ENCODE measurements around the gene MAMDC2.

The MAMDC2 gene

GRCh38 chr9:70205366-70206020, 161.8 kb downstream of the MAMDC2 start:
- no peak overlapping the region for H3K4me3 ChIP-seq (ENCODE audit: low read depth, low read length)
- DNase-seq (ENCODE audit: low read depth), result no peak
- TF ChIP-seq POLR2A (IDR thresholded peaks at IDR 0.05; ENCODE audit: extremely low read depth, insufficient read length) (no peak), CTCF (IDR thresholded peaks at IDR 0.05; ENCODE audit: low read depth, low read length) (no peak), MAX (IDR thresholded peaks at IDR 0.05; ENCODE audit: low read depth, low read length) (no peak), MYC (IDR thresholded peaks at IDR 0.05; ENCODE audit: low read depth, low read length) (no peak)

- no peak for TF ChIP-seq MYC (IDR thresholded peaks at IDR 0.05; ENCODE audit: low read depth, low read length)
- TF ChIP-seq CTCF (IDR thresholded peaks at IDR 0.05; ENCODE audit: low read depth, low read length), result no peak
- TF ChIP-seq POLR2A (IDR thresholded peaks at IDR 0.05; ENCODE audit: extremely low read depth, insufficient read length), result no peak
- TF ChIP-seq MAX (IDR thresholded peaks at IDR 0.05; ENCODE audit: low read depth, low read length), result no peak
- no peak for DNase-seq (ENCODE audit: low read depth)
- no peak overlapping the region for H3K4me3 ChIP-seq (ENCODE audit: low read depth, low read length)
Measured at GRCh38 chr9:70217029-70217428, 173.4 kb downstream of the MAMDC2 start.

- no peak overlapping the region for H3K4me3 ChIP-seq (ENCODE audit: low read depth, low read length)
- TF ChIP-seq POLR2A (IDR thresholded peaks at IDR 0.05; ENCODE audit: extremely low read depth, insufficient read length), result no peak
- TF ChIP-seq MAX (IDR thresholded peaks at IDR 0.05; ENCODE audit: low read depth, low read length), result no peak
- no peak for TF ChIP-seq MYC (IDR thresholded peaks at IDR 0.05; ENCODE audit: low read depth, low read length)
- no peak for TF ChIP-seq CTCF (IDR thresholded peaks at IDR 0.05; ENCODE audit: low read depth, low read length)
- DNase-seq (ENCODE audit: low read depth), result no peak
Measured at GRCh38 chr9:70218767-70219166, 175.1 kb downstream of the MAMDC2 start.

- TF ChIP-seq MYC (IDR thresholded peaks at IDR 0.05; ENCODE audit: low read depth, low read length), result no peak
- TF ChIP-seq CTCF (IDR thresholded peaks at IDR 0.05; ENCODE audit: low read depth, low read length), result no peak
- TF ChIP-seq MAX (IDR thresholded peaks at IDR 0.05; ENCODE audit: low read depth, low read length), result no peak
- TF ChIP-seq POLR2A (IDR thresholded peaks at IDR 0.05; ENCODE audit: extremely low read depth, insufficient read length), result no peak
- DNase-seq (ENCODE audit: low read depth), result no peak
Measured at GRCh38 chr9:70220216-70220615, 176.6 kb downstream of the MAMDC2 start.

GRCh38 chr9:70222354-70222753, 178.7 kb downstream of the MAMDC2 start:
- DNase-seq (ENCODE audit: low read depth), result no peak
- no peak for TF ChIP-seq CTCF (IDR thresholded peaks at IDR 0.05; ENCODE audit: low read depth, low read length)
- no peak for TF ChIP-seq POLR2A (IDR thresholded peaks at IDR 0.05; ENCODE audit: extremely low read depth, insufficient read length)
- TF ChIP-seq MAX (IDR thresholded peaks at IDR 0.05; ENCODE audit: low read depth, low read length), result no peak
- TF ChIP-seq MYC (IDR thresholded peaks at IDR 0.05; ENCODE audit: low read depth, low read length), result no peak
- H3K4me3 ChIP-seq (ENCODE audit: low read depth, low read length), result no peak overlapping the region

More at GRCh38 chr9:70220216-70220615, 176.6 kb downstream of the MAMDC2 start:
- H3K4me3 ChIP-seq (ENCODE audit: low read depth, low read length), result no peak overlapping the region

All from NB4 (cell line).